SKM-1 treated with dmso at 0.1 percent for 144 hours (cell line): ENCODE data around the gene TNC.

ENCODE experiments used
- DNase-seq: peaks from one replicate; lab custom pipeline; 2025; ENCODE audit not compliant: unreplicated experiment; lab: John Stamatoyannopoulos, UW

The TNC gene

GRCh38 chr9:115058175-115058574, 59.8 kb downstream of the TNC start:
- no peak for DNase-seq

GRCh38 chr9:115057559-115057958, 60.4 kb downstream of the TNC start:
- no peak for DNase-seq

GRCh38 chr9:115050002-115050490, 67.9 kb downstream of the TNC start:
- DNase-seq, result no peak

GRCh38 chr9:115046824-115047223, 71.1 kb downstream of the TNC start:
- DNase-seq, result no peak

- no peak for DNase-seq
Measured at GRCh38 chr9:115046199-115046598, 71.8 kb downstream of the TNC start.

GRCh38 chr9:115043632-115044031, 74.3 kb downstream of the TNC start:
- DNase-seq, result no peak

- DNase-seq, result peak; percentile 59
Measured at GRCh38 chr9:115042781-115043509, 75.0 kb downstream of the TNC start.

GRCh38 chr9:115039516-115040120, 78.3 kb downstream of the TNC start:
- DNase-seq, result no peak

- no peak for DNase-seq
Measured at GRCh38 chr9:115038178-115038577, 79.8 kb downstream of the TNC start.

- DNase-seq, result no peak
Measured at GRCh38 chr9:115036691-115037090, 81.3 kb downstream of the TNC start.

GRCh38 chr9:115035841-115036612, 81.9 kb downstream of the TNC start:
- DNase-seq, result peak; percentile 52

- no peak for DNase-seq
Measured at GRCh38 chr9:115034801-115035200, 83.2 kb downstream of the TNC start.

GRCh38 chr9:115033800-115034199, 84.2 kb downstream of the TNC start:
- no peak for DNase-seq

GRCh38 chr9:115032296-115032695, 85.7 kb downstream of the TNC start:
- DNase-seq, result no peak

GRCh38 chr9:115030006-115030405, 88.0 kb downstream of the TNC start:
- DNase-seq, result no peak

GRCh38 chr9:115025721-115026120, 92.2 kb downstream of the TNC start:
- DNase-seq, result no peak

GRCh38 chr9:115024925-115025535, 92.9 kb downstream of the TNC start:
- DNase-seq, result no peak

GRCh38 chr9:115022760-115023434, 95.1 kb downstream of the TNC start:
- no peak for DNase-seq

- DNase-seq, result no peak
Measured at GRCh38 chr9:115018547-115019435, 99.2 kb downstream of the TNC start.

- DNase-seq, result no peak
Measured at GRCh38 chr9:115016344-115016743, 101.6 kb downstream of the TNC start.
